ENCODE data around the gene IFT88. TPM values are rescaled to one million over a fixed set of nuclear protein-coding genes. Genes with fewer than 3 reads are reported as not detected.

IFT88 gene
- total RNA-seq, 6 experiments from 2014 or later: 8.2 to 9.5 (median 9.0) TPM

- Mint-ChIP-seq H3K27me3 (ENCODE audit: insufficient read depth) (peaks cover 1% of the 10 kb centered on the region), H3K4me1 (ENCODE audit: low read depth) (peaks cover 48% of the 10 kb centered on the region), H3K9me3 (no peaks in the 10 kb centered on the region), H3K27ac (peak overlapping the region; percentile 74), H3K36me3 (ENCODE audit: low read depth) (no peaks in the 10 kb centered on the region), H3K4me3 (peak overlapping the region; percentile 72)
- TF ChIP-seq CTCF (IDR thresholded peaks at IDR 0.05): no peak
- DNase-seq: no peak
These were observed 147.2 kb downstream of the IFT88 start for GRCh38 chr13:20714161-20714560.

- DNase-seq: no peak
- no peak for TF ChIP-seq CTCF (IDR thresholded peaks at IDR 0.05)
- Mint-ChIP-seq H3K27me3 (ENCODE audit: insufficient read depth) (peaks cover 1% of the 10 kb centered on the region), H3K9me3 (no peaks in the 10 kb centered on the region), H3K4me1 (ENCODE audit: low read depth) (peaks cover 43% of the 10 kb centered on the region), H3K27ac (peak overlapping the region; percentile 74), H3K4me3 (peak overlapping the region; percentile 72), H3K36me3 (ENCODE audit: low read depth) (no peaks in the 10 kb centered on the region)
These were observed 147.8 kb downstream of the IFT88 start for GRCh38 chr13:20714563-20715329.

- no peaks in the 10 kb centered on the region for H3K36me3 Mint-ChIP-seq (ENCODE audit: low read depth)
- DNase-seq: no peak
- H3K27me3 Mint-ChIP-seq (ENCODE audit: insufficient read depth): peaks cover 1% of the 10 kb centered on the region
- H3K9me3 Mint-ChIP-seq: no peaks in the 10 kb centered on the region
- H3K4me1 Mint-ChIP-seq (ENCODE audit: low read depth): peaks cover 40% of the 10 kb centered on the region
- no peak for TF ChIP-seq CTCF (IDR thresholded peaks at IDR 0.05)
- no peak overlapping the region; the same call in 1 of the 2 replicates for H3K4me3 Mint-ChIP-seq
- no peak overlapping the region for H3K27ac Mint-ChIP-seq
These were observed 148.4 kb downstream of the IFT88 start for GRCh38 chr13:20715330-20715712.

- H3K36me3 Mint-ChIP-seq (ENCODE audit: low read depth): no peaks in the 10 kb centered on the region
- H3K4me1 Mint-ChIP-seq (ENCODE audit: low read depth): peaks cover 35% of the 10 kb centered on the region
These were observed 150.0 kb downstream of the IFT88 start for GRCh38 chr13:20716951-20717350.

More at GRCh38 chr13:20716951-20717350, 150.0 kb downstream of the IFT88 start:
- no peaks in the 10 kb centered on the region for H3K9me3 Mint-ChIP-seq
- TF ChIP-seq CTCF (IDR thresholded peaks at IDR 0.05): no peak
- DNase-seq: no peak
- peaks cover 1% of the 10 kb centered on the region for H3K27me3 Mint-ChIP-seq (ENCODE audit: insufficient read depth)
- no peak overlapping the region for H3K4me3 Mint-ChIP-seq
- H3K27ac Mint-ChIP-seq: no peak overlapping the region
